ENCODE data around the gene DGKQ.

Gene DGKQ

GRCh38 chr4:973431-974397, at the start of gene DGKQ:
Gene DGKQ (minus strand): TSS chr4:973569. CDS start chr4:973482, 87 bp downstream.
- ATAC-seq: peak; percentile 90 to 94

GRCh38 chr4:1022739-1023066, 49.3 kb upstream of the DGKQ start:
- ATAC-seq: no peak

DNA sequence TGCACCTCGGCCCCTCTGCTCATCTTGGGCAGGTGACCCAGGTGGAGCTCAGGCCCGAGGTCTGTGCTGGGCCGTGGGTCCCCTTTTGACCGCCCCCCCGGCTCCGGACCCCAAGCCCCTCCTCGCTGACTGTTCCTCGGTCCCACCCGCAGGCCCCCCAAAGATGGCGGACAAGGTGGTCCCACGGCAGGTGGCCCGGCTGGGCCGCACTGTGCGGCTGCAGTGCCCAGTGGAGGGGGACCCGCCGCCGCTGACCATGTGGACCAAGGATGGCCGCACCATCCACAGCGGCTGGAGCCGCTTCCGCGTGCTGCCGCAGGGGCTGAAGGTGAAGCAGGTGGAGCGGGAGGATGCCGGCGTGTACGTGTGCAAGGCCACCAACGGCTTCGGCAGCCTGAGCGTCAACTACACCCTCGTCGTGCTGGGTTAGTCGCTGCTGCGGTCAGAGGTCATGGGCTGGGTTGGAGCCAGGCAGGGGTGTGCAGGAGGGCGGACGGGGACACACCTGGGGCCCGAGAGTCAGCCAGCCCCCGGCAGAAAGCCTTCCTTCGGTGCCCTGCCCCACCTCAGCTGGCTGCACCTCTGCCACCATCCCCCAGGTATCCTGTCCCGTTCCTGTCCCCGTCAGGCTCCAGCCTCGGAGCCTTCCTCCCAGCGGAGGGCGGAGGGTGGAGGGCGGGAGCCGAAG, 48.8 kb upstream of the DGKQ start:
- no peak for ATAC-seq

DNA sequence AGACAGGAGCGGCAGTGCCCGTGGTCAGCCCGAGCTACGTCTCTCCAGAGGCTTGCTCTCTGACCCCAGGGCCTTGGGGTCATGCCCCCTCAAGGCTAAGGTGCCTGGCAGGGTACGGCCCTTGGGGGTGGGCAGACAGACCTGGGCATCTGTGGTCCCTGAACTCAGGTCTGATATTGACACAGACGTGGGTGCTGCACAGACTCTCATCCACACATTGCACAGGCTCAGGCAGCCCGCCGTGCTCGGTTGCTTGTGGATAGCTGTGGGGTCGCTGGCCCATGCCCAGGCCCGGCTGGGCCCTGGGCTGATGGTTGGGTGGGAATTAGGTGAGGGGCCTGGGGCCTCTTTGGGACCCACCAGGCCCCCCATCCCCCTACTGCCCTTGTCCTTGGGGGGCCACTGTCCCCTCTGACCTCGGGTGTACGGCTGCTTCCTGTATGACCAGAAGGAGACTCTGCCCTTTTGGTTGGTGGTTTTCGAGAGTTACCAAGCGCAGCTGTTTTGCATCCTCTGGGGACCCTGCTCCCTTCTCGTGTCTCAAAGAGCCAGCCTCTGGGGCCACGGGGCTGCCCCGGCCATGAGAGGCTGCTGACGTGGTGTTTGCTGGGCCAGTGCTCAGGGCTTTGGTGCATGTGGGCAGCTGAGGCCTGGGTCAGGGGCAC, 48.1 kb upstream of the DGKQ start:
- no peak for ATAC-seq

DNA sequence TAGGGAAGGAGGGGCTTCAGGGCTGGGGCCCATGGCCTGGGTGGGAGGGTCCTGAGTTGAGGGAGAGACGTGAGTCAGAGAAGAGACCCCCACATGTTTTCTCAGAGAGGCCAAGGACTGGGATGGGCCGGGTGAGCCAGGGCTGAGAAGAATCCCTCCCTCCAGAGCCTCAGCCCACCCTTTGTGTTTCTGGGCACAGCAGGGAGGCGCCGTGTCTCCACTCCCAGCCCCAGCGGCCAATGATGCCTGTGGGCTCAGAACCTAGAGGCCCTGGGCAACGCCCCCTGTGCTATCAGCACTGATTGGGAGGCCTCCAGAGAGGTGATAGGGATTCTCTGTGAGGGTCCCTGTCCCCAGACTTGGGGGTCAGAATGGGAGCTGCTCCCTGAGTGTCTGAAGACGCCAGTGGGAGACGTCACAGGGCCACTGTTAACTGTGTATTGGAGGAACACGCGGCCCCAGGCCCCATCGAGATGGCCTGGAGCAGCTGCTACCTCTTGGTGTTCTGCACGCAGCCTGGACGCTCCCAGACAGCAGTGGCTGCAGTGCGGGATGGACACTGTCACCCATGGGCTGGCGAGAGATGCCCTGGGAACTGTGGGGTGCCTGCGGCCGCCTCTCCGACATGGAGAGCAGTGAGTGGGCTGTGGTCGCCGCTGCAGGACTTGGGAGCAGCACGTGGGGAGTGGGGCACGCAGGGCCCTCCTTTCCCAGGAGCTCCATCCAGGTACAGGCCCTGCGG, 46.5 kb upstream of the DGKQ start:
- no peak for ATAC-seq

GRCh38 chr4:1019320-1019719, 46.0 kb upstream of the DGKQ start:
- no peak for ATAC-seq

GRCh38 chr4:1018147-1019020, 45.0 kb upstream of the DGKQ start:
- ATAC-seq: no peak

DNA sequence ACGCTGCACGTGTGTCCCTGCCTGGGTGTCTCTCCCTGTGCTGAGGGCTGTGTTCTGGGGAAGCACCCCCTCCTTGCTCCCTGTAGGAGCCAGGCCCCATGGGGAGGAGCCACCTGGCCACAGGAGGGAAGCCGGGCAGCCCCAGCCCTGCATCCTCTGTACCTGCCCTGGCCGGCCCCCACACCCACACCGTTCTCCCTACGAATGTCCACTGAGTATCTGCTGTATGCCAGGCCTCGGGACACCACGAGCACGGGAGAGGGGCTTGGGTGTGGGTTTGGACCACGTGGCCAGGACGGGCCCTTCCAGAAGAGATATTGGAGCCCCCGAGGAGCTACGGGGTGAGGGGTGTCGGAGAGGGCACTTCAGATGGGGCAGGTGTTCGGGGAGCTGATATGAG, 44.3 kb upstream of the DGKQ start:
- ATAC-seq: no peak

DNA sequence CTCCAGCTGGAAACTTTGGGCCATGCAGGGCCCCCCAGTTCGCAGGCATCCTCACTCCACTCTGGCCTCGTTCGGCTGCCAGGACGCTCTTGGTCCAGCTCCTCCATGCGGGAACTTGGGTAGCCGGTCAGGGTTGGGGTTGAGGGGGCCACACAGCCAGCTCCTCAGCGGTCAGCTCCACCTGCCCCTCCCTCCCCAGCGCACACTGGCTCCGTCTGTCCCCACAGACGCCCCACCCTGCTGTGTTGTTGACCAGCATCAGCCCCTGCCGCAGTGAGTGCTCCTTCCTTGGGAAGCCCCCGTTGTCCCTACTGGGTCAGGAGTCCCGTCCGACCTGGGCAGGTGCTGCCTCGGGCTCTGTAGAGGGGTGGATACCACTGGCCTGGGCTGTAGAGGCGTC, 43.8 kb upstream of the DGKQ start:
- no peak for ATAC-seq

- ATAC-seq: no peak
These were observed 42.4 kb upstream of the DGKQ start for GRCh38 chr4:1015746-1016145.

DNA sequence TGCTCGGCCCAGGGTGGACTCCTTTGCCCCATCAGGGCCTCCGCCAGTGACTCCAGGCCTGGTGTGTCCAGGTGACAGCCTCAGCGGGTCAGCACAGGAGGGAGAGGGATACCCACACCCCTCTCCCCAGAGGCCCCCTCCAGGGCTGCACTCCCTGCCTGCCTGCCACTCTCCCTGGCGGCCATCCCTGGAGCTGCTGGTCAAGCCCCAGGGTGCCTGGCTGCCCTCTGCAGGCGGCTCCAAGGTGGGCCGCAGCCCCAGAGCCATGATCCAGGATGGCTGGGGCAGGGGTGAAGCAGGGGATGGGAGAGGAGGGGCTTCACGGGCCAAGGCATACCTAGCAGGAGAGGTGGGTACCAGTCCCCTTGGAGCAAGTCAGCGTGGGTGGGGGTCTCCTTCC, 41.8 kb upstream of the DGKQ start:
- no peak for ATAC-seq

GRCh38 chr4:1014291-1015167, 41.2 kb upstream of the DGKQ start:
- no peak for ATAC-seq

GRCh38 chr4:1013225-1014073, 40.1 kb upstream of the DGKQ start:
- ATAC-seq: no peak

- ATAC-seq: no peak
These were observed 38.8 kb upstream of the DGKQ start for GRCh38 chr4:1012034-1012739.

- ATAC-seq: no peak
These were observed 38.3 kb upstream of the DGKQ start for GRCh38 chr4:1011666-1012033.

DNA sequence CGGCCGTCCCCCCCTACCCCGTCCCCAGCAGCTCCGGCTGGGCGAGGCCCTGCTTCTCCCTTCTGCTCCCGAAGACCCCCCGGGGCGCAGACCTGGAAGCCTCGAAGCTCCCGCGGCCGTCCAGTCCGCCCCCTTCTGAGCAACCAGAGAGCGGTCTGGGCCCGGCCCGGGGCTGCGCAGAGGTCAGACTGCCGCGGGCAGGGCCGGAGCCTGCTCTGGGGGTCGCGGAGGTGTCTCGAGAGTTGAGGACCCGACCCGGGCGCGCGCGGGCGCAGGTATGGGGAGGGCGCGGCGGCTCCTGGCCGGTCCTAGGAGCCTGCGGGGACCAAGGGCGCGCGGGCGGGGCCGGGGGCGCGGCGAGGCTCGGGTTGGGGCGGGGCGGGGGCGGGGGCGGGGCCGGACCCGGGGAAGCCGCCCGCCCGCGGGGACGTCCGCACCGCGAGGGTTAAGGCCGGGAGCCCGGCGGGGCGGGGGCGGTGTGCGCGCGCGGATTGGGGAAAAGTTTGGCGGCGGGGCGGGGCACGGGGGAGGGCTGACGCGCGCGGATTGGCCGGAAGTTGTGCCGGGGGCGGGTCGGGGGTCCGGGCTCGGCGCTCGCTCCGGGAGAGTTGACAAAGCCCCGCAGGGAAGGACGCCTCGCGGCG, 37.8 kb upstream of the DGKQ start, which contains the start of gene FGFRL1:
TSS of gene FGFRL1 (plus strand) at position 605 of the 644 bp plus-strand sequence. CDS start 860 bp downstream, outside the sequence.
- ATAC-seq: peak; percentile 60 to 64

DNA sequence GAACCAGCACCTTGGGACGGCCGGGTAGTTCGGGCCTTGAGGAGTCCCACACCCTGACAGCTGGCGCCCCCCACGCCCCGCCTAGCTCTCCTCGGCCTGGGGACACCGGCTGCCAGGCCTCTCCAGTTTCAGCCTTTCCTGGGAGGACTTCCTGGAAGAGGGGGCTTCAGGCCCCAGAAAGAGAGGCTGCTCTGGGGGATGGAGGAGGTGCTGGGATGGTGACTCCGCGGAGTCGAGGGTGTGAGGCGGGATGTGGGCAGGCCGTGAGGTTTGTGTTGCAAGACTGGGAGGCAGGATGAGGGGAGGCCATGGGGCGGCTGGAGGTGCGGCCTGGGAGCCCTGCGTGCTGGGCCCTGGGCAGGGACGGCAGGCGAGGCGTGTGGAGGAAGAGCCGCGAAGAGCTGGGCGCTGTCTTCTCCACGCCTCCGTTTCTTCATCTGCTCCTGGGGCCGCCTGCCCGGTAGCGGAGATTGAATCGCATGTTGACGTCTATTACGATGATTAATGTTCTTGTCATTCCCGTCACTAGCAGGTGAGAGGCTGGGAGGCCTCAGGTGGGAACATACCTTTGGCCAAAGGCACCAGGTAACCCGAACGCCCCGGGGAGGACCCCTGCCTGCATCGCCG, 37.1 kb upstream of the DGKQ start:
- ATAC-seq: peak; percentile 44 to 45
